ENCODE results near the gene RPIA.

GRCh38 chr2:88765154-88765888, 73.8 kb downstream of the RPIA start:
- TF ChIP-seq POLR2A (IDR thresholded peaks at IDR 0.05) (no peak), CTCF (IDR thresholded peaks at IDR 0.05) (no peak)

All from Peyer's patch (tissue), 4 donors.